Muscle layer of duodenum (tissue), 2 donors: ENCODE results near the gene RNPS1.

ENCODE experiments used
- H3K27ac ChIP-seq: one replicate; pipeline ENCODE4 v1.7.0; 2013; ENCODE audit warnings: mild to moderate bottlenecking, low read length
- H3K27me3 ChIP-seq: one replicate; pipeline ENCODE4 v1.7.0; 2013; ENCODE audit warnings: low read depth, mild to moderate bottlenecking, control low read depth, low read length
- H3K36me3 ChIP-seq, 2 donors: one replicate each; pipeline ENCODE4 v1.7.0; 2013; ENCODE audit warnings: low read length in 2 of 2, control low read depth in 1 of 2, mild to moderate bottlenecking in 1 of 2; ENCODE audit not compliant: insufficient read depth in 2 of 2, control insufficient read depth in 1 of 2
- H3K4me1 ChIP-seq, 2 donors: one replicate each; pipeline ENCODE4 v1.7.0; 2013; ENCODE audit warnings: low read length in 2 of 2, mild to moderate bottlenecking in 2 of 2, control low read depth in 1 of 2, moderate library complexity in 1 of 2; ENCODE audit not compliant: insufficient read depth in 2 of 2, control insufficient read depth in 1 of 2
- H3K4me3 ChIP-seq, 2 donors: one replicate each; pipeline ENCODE4 v1.7.0; 2013; ENCODE audit warnings: low read length in 2 of 2, low read depth in 1 of 2, mild to moderate bottlenecking in 1 of 2
- H3K9me3 ChIP-seq, 2 donors: one replicate each; pipeline ENCODE4 v1.7.0; 2013; ENCODE audit warnings: low read length in 2 of 2, control low read depth in 1 of 2, mild to moderate bottlenecking in 1 of 2; ENCODE audit not compliant: control insufficient read depth in 1 of 2
- donor health status: healthy.

The RNPS1 gene

GRCh38 chr16:2232094-2232990 is 35.6 kb downstream of the RNPS1 start:
- Histone ChIP-seq H3K4me1 (peaks cover 0 to 15% of the 10 kb centered on the region in 2 donors), H3K4me3 (no peak overlapping the region), H3K9me3 (no peaks in the 10 kb centered on the region), H3K36me3 (peaks cover 25 to 81% of the 10 kb centered on the region in 2 donors), H3K27me3 (no peaks in the 10 kb centered on the region), H3K27ac (no peak overlapping the region)

DNA sequence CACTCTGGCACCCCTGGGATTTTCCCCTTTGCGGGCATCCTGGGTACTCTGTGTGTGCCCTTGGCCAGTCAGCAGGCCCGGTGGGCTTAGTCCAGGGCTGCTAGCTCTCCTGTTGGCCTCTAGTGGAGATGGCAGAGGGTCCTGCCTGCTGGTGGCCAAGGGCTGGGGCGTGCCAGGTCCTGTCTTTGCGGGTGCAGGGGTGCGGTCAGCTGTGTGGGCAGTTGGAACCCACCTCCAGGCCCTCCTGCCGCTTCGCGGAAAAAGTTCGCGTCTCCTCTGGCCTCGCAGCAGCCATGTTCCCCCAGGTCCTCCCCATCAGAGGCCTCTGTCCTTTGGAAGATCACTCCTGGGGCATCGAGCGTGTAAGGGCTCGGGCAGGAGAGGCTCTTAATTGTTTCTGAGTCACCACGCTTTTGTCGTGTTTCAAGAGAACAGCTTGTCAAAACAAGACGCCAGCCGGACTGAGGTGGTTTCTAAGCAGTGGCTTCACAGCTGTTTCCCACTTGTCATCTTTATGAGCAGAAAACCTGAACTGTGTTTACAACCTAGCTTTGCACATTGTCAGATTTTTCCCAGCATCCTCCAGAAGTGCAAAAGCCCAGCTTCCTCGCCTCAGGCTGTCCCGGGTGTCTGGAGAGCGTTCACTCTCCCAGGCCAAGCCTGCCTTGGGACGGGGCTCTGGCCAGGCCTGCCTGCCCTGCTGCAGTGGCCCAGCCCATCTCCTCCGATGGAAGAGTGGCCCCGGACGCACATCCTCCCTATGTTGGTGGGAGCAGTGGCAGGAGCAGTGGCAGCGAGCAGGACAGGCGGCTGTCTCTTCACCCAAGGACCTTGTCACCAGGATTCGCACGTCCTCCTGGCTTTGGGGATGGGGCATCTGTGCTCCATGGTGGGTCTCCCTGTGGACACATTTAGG is 36.7 kb downstream of the RNPS1 start:
- no peak overlapping the region for H3K4me3 ChIP-seq
- no peaks in the 10 kb centered on the region for H3K9me3 ChIP-seq
- H3K4me1 ChIP-seq, result peaks cover 0 to 6% of the 10 kb centered on the region in 2 donors
- H3K27ac ChIP-seq, result no peak overlapping the region
- peaks cover 26 to 85% of the 10 kb centered on the region in 2 donors for H3K36me3 ChIP-seq
- H3K27me3 ChIP-seq, result no peaks in the 10 kb centered on the region

- H3K36me3 ChIP-seq, result peaks cover 29 to 80% of the 10 kb centered on the region in 2 donors
- H3K27ac ChIP-seq, result no peak overlapping the region
- H3K4me3 ChIP-seq, result no peak overlapping the region
- no peaks in the 10 kb centered on the region for H3K9me3 ChIP-seq
- H3K4me1 ChIP-seq, result peaks cover 0 to 6% of the 10 kb centered on the region in 2 donors
- H3K27me3 ChIP-seq, result no peaks in the 10 kb centered on the region
Observed at GRCh38 chr16:2230376-2230775, 37.5 kb downstream of the RNPS1 start.

- H3K4me1 ChIP-seq, result peaks cover 0 to 12% of the 10 kb centered on the region in 2 donors
- peaks cover 29 to 74% of the 10 kb centered on the region in 2 donors for H3K36me3 ChIP-seq
- H3K27ac ChIP-seq, result no peak overlapping the region
Observed at GRCh38 chr16:2229632-2230250, 38.2 kb downstream of the RNPS1 start.

GRCh38 chr16:2229091-2229490 is 38.8 kb downstream of the RNPS1 start:
- Histone ChIP-seq H3K27ac (no peak overlapping the region), H3K27me3 (no peaks in the 10 kb centered on the region), H3K4me1 (peaks cover 0 to 19% of the 10 kb centered on the region in 2 donors), H3K36me3 (peaks cover 29 to 67% of the 10 kb centered on the region in 2 donors), H3K4me3 (no peak overlapping the region), H3K9me3 (no peaks in the 10 kb centered on the region)

More at GRCh38 chr16:2229632-2230250, 38.2 kb downstream of the RNPS1 start:
- Histone ChIP-seq H3K27me3 (no peaks in the 10 kb centered on the region), H3K9me3 (no peaks in the 10 kb centered on the region), H3K4me3 (no peak overlapping the region)

DNA sequence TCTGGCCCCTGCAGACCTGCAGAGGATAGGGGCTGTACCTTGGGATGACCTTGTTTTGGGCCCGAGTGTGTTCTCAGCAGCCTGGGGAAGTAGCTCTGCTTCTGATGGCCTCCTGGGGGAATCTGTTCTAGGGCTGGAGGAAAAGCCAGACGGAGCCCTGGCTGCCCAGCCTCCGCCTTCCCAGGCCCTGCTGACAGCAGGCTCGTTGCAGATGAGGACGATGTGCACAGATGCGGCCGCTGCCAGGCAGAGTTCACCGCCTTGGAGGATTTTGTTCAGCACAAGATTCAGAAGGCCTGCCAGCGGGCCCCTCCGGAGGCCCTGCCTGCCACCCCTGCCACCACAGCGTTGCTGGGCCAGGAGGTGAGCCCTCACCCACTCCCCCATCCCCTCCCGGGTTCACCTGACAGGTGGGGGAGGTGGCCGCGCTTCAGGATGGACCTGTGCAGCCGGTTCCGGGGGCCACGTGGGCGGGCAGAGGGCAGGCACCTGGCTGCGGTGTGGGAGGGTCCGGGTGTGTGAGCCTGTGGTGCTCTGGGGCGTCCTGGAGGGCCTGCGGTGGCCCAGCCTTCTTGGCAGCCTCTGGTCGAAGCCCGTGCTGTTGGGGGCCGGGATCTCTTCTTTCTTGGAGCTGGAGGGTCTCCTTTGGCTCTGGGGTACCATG is 39.6 kb downstream of the RNPS1 start:
- Histone ChIP-seq H3K9me3 (no peaks in the 10 kb centered on the region), H3K4me1 (peaks cover 0 to 21% of the 10 kb centered on the region in 2 donors), H3K4me3 (no peak overlapping the region), H3K36me3 (peaks cover 24 to 59% of the 10 kb centered on the region in 2 donors), H3K27me3 (no peaks in the 10 kb centered on the region), H3K27ac (no peak overlapping the region)

- Histone ChIP-seq H3K4me1 (peaks cover 0 to 21% of the 10 kb centered on the region in 2 donors), H3K9me3 (no peaks in the 10 kb centered on the region), H3K27me3 (no peaks in the 10 kb centered on the region), H3K4me3 (no peak overlapping the region), H3K27ac (no peak overlapping the region), H3K36me3 (peaks cover 24 to 46% of the 10 kb centered on the region in 2 donors)
Observed at GRCh38 chr16:2226918-2227317, 41.0 kb downstream of the RNPS1 start.

GRCh38 chr16:2226245-2226793 is 41.6 kb downstream of the RNPS1 start:
- peaks cover 0 to 21% of the 10 kb centered on the region in 2 donors for H3K4me1 ChIP-seq
- H3K27me3 ChIP-seq, result no peaks in the 10 kb centered on the region
- H3K27ac ChIP-seq, result no peak overlapping the region
- H3K36me3 ChIP-seq, result peaks cover 18 to 40% of the 10 kb centered on the region in 2 donors
- no peaks in the 10 kb centered on the region for H3K9me3 ChIP-seq
- no peak overlapping the region for H3K4me3 ChIP-seq

- H3K27me3 ChIP-seq, result no peaks in the 10 kb centered on the region
- no peaks in the 10 kb centered on the region for H3K9me3 ChIP-seq
- peak overlapping the region; percentile 83 to 85 for H3K4me3 ChIP-seq
- peaks cover 4 to 17% of the 10 kb centered on the region in 2 donors for H3K36me3 ChIP-seq
- peaks cover 0 to 21% of the 10 kb centered on the region in 2 donors for H3K4me1 ChIP-seq
- H3K27ac ChIP-seq, result peak overlapping the region; percentile 63
Observed at GRCh38 chr16:2223942-2224486, 43.9 kb downstream of the RNPS1 start.
